H9 (cell line): ENCODE data around the gene CHRNB4. TPM values are rescaled to one million over a fixed set of nuclear protein-coding genes. Genes with fewer than 3 reads are reported as not detected.

Experiments
- DNase-seq: peaks from one replicate; pipeline ENCODE4 v3.0.0-alpha.2; 2017
- H2AFZ ChIP-seq: one replicate; pipeline ENCODE4 v1.6.1; 2013; ENCODE audit warnings: mild to moderate bottlenecking, low read length, control low read depth, moderate library complexity
- H2AK5ac ChIP-seq: 2 replicates; pipeline ENCODE4 v1.6.1; 2013; ENCODE audit warnings: low read length, control low read depth, mixed read lengths; ENCODE audit not compliant: insufficient read length
- H2BK120ac ChIP-seq: one replicate; pipeline ENCODE4 v1.6.1; 2013; ENCODE audit warnings: low read depth, mild to moderate bottlenecking, low read length, control low read depth, inconsistent platforms; ENCODE audit not compliant: poor library complexity, severe bottlenecking
- H2BK12ac ChIP-seq: 2 replicates; pipeline ENCODE4 v1.6.1; 2013; ENCODE audit warnings: low read length, control low read depth, mixed read lengths, low read depth; ENCODE audit not compliant: insufficient read length
- H2BK15ac ChIP-seq: 2 replicates; pipeline ENCODE4 v1.6.1; 2013; ENCODE audit warnings: low read depth, low read length, control low read depth
- H2BK20ac ChIP-seq: one replicate; pipeline ENCODE4 v1.6.1; 2013; ENCODE audit warnings: low read depth, mild to moderate bottlenecking, low read length, control low read depth, inconsistent platforms; ENCODE audit not compliant: poor library complexity, severe bottlenecking
- H2BK5ac ChIP-seq: 2 replicates; pipeline ENCODE4 v1.6.1; 2013; ENCODE audit warnings: low read length, control low read depth, mixed read lengths; ENCODE audit not compliant: insufficient read length
- H3K14ac ChIP-seq: 2 replicates; pipeline ENCODE4 v1.6.1; 2013; ENCODE audit warnings: low read length, control low read depth; ENCODE audit not compliant: insufficient read depth
- H3K18ac ChIP-seq: 2 replicates; pipeline ENCODE4 v1.6.1; 2013; ENCODE audit warnings: low read depth, mild to moderate bottlenecking, mixed read lengths, low read length, control low read depth; ENCODE audit not compliant: insufficient read length
- H3K23ac ChIP-seq: 2 replicates; pipeline ENCODE4 v1.6.1; 2013; ENCODE audit warnings: low read length, control low read depth, mixed read lengths, low read depth; ENCODE audit not compliant: insufficient read length
- H3K23me2 ChIP-seq: 2 replicates; pipeline ENCODE4 v1.6.1; 2013; ENCODE audit warnings: low read depth, mild to moderate bottlenecking, mixed read lengths, low read length, control low read depth; ENCODE audit not compliant: insufficient read length, poor library complexity, severe bottlenecking
- H3K27ac ChIP-seq: 2 replicates; pipeline ENCODE4 v1.5.1; 2013; ENCODE audit warnings: low read length, control low read depth, mixed read lengths, low read depth; ENCODE audit not compliant: insufficient read length
- H3K27me3 ChIP-seq: 2 replicates; pipeline ENCODE4 v1.6.1; 2013; ENCODE audit warnings: low read length, control low read depth, inconsistent platforms; ENCODE audit not compliant: insufficient read depth
- H3K4ac ChIP-seq: 2 replicates; pipeline ENCODE4 v1.6.1; 2013; ENCODE audit warnings: low read depth, mild to moderate bottlenecking, control low read depth, inconsistent platforms, low read length, moderate library complexity
- H3K4me1 ChIP-seq: 2 replicates; pipeline ENCODE4 v1.6.1; 2013; ENCODE audit warnings: low read length, control low read depth, inconsistent platforms; ENCODE audit not compliant: insufficient read depth
- H3K4me2 ChIP-seq: 2 replicates; pipeline ENCODE4 v1.6.1; 2013; ENCODE audit warnings: low read length, control low read depth, mixed read lengths; ENCODE audit not compliant: insufficient read length, insufficient read depth
- H3K56ac ChIP-seq: 2 replicates; pipeline ENCODE4 v1.6.1; 2013; ENCODE audit warnings: low read depth, mild to moderate bottlenecking, mixed read lengths, low read length, control low read depth; ENCODE audit not compliant: insufficient read length
- H3K79me1 ChIP-seq: 2 replicates; pipeline ENCODE4 v1.6.1; 2013; ENCODE audit warnings: low read depth, mild to moderate bottlenecking, moderate library complexity, low read length, control low read depth, inconsistent platforms; ENCODE audit not compliant: insufficient read depth, poor library complexity, severe bottlenecking
- H3K79me2 ChIP-seq: 2 replicates; pipeline ENCODE4 v1.6.1; 2013; ENCODE audit warnings: low read length, control low read depth, inconsistent platforms; ENCODE audit not compliant: insufficient read depth
- H3K9ac ChIP-seq: 2 replicates; pipeline ENCODE4 v1.6.1; 2013; ENCODE audit warnings: low read length, control low read depth, mixed read lengths; ENCODE audit not compliant: insufficient read length; ENCODE audit errors: extremely low read depth
- H3K9me3 ChIP-seq: one replicate; pipeline ENCODE4 v1.6.1; 2013; ENCODE audit warnings: low read depth, low read length, inconsistent platforms; ENCODE audit not compliant: control insufficient read depth
- H3T11ph ChIP-seq: one replicate; pipeline ENCODE4 v1.6.1; 2013; ENCODE audit warnings: mild to moderate bottlenecking, low read length, control low read depth, inconsistent platforms
- H4K20me1 ChIP-seq: one replicate; pipeline ENCODE4 v1.6.1; 2013; ENCODE audit not compliant: control insufficient read depth, insufficient read length, insufficient read depth
- H4K5ac ChIP-seq: 2 replicates; pipeline ENCODE4 v1.6.1; 2013; ENCODE audit warnings: low read depth, mild to moderate bottlenecking, mixed read lengths, low read length, control low read depth; ENCODE audit not compliant: insufficient read length
- H4K8ac ChIP-seq: replicated peaks from 2 replicates; pipeline ENCODE4 v1.6.1; 2013; ENCODE audit warnings: low read length, control low read depth, mixed read lengths, low read depth; ENCODE audit not compliant: insufficient read length
- H4K91ac ChIP-seq: 2 replicates; pipeline ENCODE4 v1.6.1; 2013; ENCODE audit warnings: low read depth, mild to moderate bottlenecking, moderate library complexity, mixed read lengths, low read length, control low read depth; ENCODE audit not compliant: insufficient read length
- H3K27ac Mint-ChIP-seq, 3 experiments: 2 replicates in 2 of 3; 3 replicates in 1 of 3; pipeline ENCODE4 v1.8.0; 2020 to 2021; ENCODE audit warnings: mixed read lengths in 3 of 3, mild to moderate bottlenecking in 1 of 3, moderate library complexity in 1 of 3
- H3K27me3 Mint-ChIP-seq: 2 replicates; pipeline ENCODE4 v1.8.0; 2021; ENCODE audit warnings: low read depth, mild to moderate bottlenecking, moderate library complexity, mixed read lengths
- H3K36me3 Mint-ChIP-seq, 3 experiments: 2 replicates in 2 of 3; 3 replicates in 1 of 3; pipeline ENCODE4 v1.8.0; 2020 to 2021; ENCODE audit warnings: low read depth in 3 of 3, mixed read lengths in 3 of 3; ENCODE audit not compliant: insufficient read depth in 1 of 3
- H3K4me1 Mint-ChIP-seq, 2 experiments: 2 replicates each; pipeline ENCODE4 v1.8.0; 2020; ENCODE audit warnings: mixed read lengths in 2 of 2
- H3K4me3 Mint-ChIP-seq, 2 experiments: 2 replicates in 1 of 2; 3 replicates in 1 of 2; pipeline ENCODE4 v1.8.0; 2020 to 2021; ENCODE audit warnings: mild to moderate bottlenecking in 2 of 2, mixed read lengths in 2 of 2, moderate library complexity in 1 of 2
- H3K9me3 Mint-ChIP-seq, 2 experiments: 2 replicates in 1 of 2; 3 replicates in 1 of 2; pipeline ENCODE4 v1.8.0; 2020; ENCODE audit warnings: mild to moderate bottlenecking in 2 of 2, mixed read lengths in 2 of 2, moderate library complexity in 1 of 2
- WGBS: extraction: QIAGEN DNeasy Blood & Tissue Kit; methylation state at CpG from one replicate; pipeline ENCODE4 v1.1.7; 2013; ENCODE audit warnings: missing lambda C conversion rate, low lambda C conversion rate, mixed read lengths; ENCODE audit not compliant: insufficient read length; ENCODE audit errors: extremely low coverage; 5-methylcytosine and 5-hydroxymethylcytosine counted together
- total RNA-seq: library from RNA; stranded (reverse); gene quantifications from 2 replicates; pipeline ENCODE4 v1.2.1, GENCODE V29; 2021
- TF ChIP-seq, protein P1 (sequence below): fragments of 200-600 bp; sonication (generic); conservative IDR thresholded peaks from 3 replicates; pipeline ENCODE4 v1.8.0; 2021; ENCODE audit warnings: antibody characterized with exemption, mild to moderate bottlenecking

CHRNB4 gene
- total RNA-seq, 1 experiment from 2014 or later, result 1.9 TPM

DNA sequence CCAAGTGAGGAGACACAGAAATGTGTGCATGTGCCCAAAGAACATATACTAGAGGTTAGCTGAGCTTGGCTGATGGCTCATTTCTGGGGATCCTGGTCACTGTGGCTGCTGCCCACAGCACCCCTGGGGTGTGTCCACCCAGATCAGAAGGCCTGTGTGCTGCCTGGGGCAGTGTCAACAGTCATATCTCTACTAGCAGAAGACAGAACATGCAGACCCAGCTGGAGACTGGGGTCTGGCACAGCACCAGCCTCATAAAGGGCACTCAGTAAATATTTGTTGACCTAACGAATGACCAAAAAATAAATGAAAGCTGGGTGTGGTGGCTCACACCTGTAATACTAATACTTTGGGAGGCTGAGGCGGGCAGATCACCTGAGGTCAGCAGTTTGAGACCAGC is 36.6 kb downstream of the CHRNB4 start:
- H3K27ac ChIP-seq, result no peak overlapping the region
- Mint-ChIP-seq H3K27me3 (peaks cover 25% of the 10 kb centered on the region), H3K4me1 (peaks cover 0 to 4% of the 10 kb centered on the region in 2 experiments; a peak in 2 of 4 replicates), H3K27ac (no peak overlapping the region), H3K36me3 (peaks cover 16 to 40% (median 17%) of the 10 kb centered on the region in 3 experiments), H3K4me3 (no peak overlapping the region), H3K9me3 (peaks cover 30 to 48% of the 10 kb centered on the region in 2 experiments)
- no peak overlapping the region for H2BK20ac ChIP-seq
- H3K27me3 ChIP-seq, result no peaks in the 10 kb centered on the region
- no peaks in the 10 kb centered on the region for H3K79me2 ChIP-seq
- no peak overlapping the region for H3K18ac ChIP-seq
- H3K56ac ChIP-seq, result no peak overlapping the region
- H4K20me1 ChIP-seq, result no peaks in the 10 kb centered on the region
- H2BK5ac ChIP-seq, result no peak overlapping the region
- no CpG with 5 or more reads among the region's 2 CpGs for WGBS
- H3K9ac ChIP-seq, result no peak overlapping the region
- no peak overlapping the region for H2BK12ac ChIP-seq
- no peak overlapping the region for H2AK5ac ChIP-seq
- H3K14ac ChIP-seq, result no peak overlapping the region
- H4K5ac ChIP-seq, result no peak overlapping the region
- no peak overlapping the region for H2BK15ac ChIP-seq
- no peaks in the 10 kb centered on the region for H3K23me2 ChIP-seq
- no peak overlapping the region for H3K23ac ChIP-seq
- H3K79me1 ChIP-seq, result no peaks in the 10 kb centered on the region
- no peak overlapping the region for H4K91ac ChIP-seq
- no peaks in the 10 kb centered on the region for H3K4me1 ChIP-seq
- H3K4ac ChIP-seq, result no peak overlapping the region
- DNase-seq, result no peak
- TF ChIP-seq, protein P1, sequence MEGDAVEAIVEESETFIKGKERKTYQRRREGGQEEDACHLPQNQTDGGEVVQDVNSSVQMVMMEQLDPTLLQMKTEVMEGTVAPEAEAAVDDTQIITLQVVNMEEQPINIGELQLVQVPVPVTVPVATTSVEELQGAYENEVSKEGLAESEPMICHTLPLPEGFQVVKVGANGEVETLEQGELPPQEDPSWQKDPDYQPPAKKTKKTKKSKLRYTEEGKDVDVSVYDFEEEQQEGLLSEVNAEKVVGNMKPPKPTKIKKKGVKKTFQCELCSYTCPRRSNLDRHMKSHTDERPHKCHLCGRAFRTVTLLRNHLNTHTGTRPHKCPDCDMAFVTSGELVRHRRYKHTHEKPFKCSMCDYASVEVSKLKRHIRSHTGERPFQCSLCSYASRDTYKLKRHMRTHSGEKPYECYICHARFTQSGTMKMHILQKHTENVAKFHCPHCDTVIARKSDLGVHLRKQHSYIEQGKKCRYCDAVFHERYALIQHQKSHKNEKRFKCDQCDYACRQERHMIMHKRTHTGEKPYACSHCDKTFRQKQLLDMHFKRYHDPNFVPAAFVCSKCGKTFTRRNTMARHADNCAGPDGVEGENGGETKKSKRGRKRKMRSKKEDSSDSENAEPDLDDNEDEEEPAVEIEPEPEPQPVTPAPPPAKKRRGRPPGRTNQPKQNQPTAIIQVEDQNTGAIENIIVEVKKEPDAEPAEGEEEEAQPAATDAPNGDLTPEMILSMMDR, result no peak
- H3T11ph ChIP-seq, result no peak overlapping the region
- H3K4me2 ChIP-seq, result no peak overlapping the region
- no peaks in the 10 kb centered on the region for H3K9me3 ChIP-seq
- no peak overlapping the region for H2AFZ ChIP-seq
- no peak overlapping the region for H2BK120ac ChIP-seq
- no peak overlapping the region for H4K8ac ChIP-seq
